ENCODE data around the gene NMNAT2.

- no peak for TF ChIP-seq CTCF (IDR thresholded peaks at IDR 0.05)
- no peak for TF ChIP-seq EP300 (IDR thresholded peaks at IDR 0.05)
Measured at GRCh38 chr1:183239793-183240525, 178.2 kb downstream of the NMNAT2 start.

Measured in upper lobe of left lung (tissue), 4 donors.